ENCODE results near the gene MPZL3.

Gene MPZL3

GRCh38 chr11:118205606-118206378, 46.4 kb downstream of the MPZL3 start:
- H3K9me3 ChIP-seq (ENCODE audit: severe bottlenecking): no peaks in the 10 kb centered on the region
- H3K4me3 ChIP-seq (ENCODE audit: low read depth, low read length): no peak overlapping the region
- TF ChIP-seq, protein P1, sequence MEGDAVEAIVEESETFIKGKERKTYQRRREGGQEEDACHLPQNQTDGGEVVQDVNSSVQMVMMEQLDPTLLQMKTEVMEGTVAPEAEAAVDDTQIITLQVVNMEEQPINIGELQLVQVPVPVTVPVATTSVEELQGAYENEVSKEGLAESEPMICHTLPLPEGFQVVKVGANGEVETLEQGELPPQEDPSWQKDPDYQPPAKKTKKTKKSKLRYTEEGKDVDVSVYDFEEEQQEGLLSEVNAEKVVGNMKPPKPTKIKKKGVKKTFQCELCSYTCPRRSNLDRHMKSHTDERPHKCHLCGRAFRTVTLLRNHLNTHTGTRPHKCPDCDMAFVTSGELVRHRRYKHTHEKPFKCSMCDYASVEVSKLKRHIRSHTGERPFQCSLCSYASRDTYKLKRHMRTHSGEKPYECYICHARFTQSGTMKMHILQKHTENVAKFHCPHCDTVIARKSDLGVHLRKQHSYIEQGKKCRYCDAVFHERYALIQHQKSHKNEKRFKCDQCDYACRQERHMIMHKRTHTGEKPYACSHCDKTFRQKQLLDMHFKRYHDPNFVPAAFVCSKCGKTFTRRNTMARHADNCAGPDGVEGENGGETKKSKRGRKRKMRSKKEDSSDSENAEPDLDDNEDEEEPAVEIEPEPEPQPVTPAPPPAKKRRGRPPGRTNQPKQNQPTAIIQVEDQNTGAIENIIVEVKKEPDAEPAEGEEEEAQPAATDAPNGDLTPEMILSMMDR (IDR thresholded peaks at IDR 0.05; ENCODE audit: low read depth, low read length): no peak
- H3K27ac ChIP-seq: no peak overlapping the region
- no peaks in the 10 kb centered on the region for H3K27me3 ChIP-seq (ENCODE audit: insufficient read depth, low read depth, severe bottlenecking)
- DNase-seq: no peak
- H3K36me3 ChIP-seq: no peaks in the 10 kb centered on the region

GRCh38 chr11:118202599-118203422, 49.4 kb downstream of the MPZL3 start:
- Histone ChIP-seq H3K36me3 (no peaks in the 10 kb centered on the region), H3K27me3 (ENCODE audit: insufficient read depth, low read depth, severe bottlenecking) (no peaks in the 10 kb centered on the region), H3K9me3 (ENCODE audit: severe bottlenecking) (no peaks in the 10 kb centered on the region), H3K4me3 (ENCODE audit: low read depth, low read length) (no peak overlapping the region), H3K27ac (no peak overlapping the region)
- DNase-seq: no peak
- TF ChIP-seq, protein P1 (IDR thresholded peaks at IDR 0.05; ENCODE audit: low read depth, low read length): no peak

DNA sequence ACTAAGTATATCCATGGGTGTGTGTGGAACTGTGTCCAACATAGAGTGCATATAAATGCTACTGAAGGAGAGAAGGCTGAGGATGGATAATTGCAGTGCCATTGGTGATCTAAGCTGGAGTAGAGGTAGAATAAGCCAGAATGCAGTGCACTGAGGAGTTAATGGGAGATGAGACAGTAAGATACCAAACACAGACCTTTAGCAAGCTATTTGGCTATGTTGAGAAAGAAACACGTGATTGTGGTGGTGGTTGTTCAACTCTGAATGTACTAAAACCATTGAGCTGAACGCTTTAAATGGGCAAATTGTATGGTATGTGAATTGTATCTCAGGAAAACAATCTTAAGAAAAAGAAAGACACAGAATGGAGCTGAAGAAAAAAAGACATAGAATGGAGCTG, 50.2 kb downstream of the MPZL3 start:
- TF ChIP-seq, protein P1 (IDR thresholded peaks at IDR 0.05; ENCODE audit: low read depth, low read length): no peak
- Histone ChIP-seq H3K4me3 (ENCODE audit: low read depth, low read length) (no peak overlapping the region), H3K27ac (no peak overlapping the region), H3K27me3 (ENCODE audit: insufficient read depth, low read depth, severe bottlenecking) (no peaks in the 10 kb centered on the region), H3K9me3 (ENCODE audit: severe bottlenecking) (no peaks in the 10 kb centered on the region), H3K36me3 (no peaks in the 10 kb centered on the region)
- DNase-seq: no peak

GRCh38 chr11:118200901-118201680, 51.1 kb downstream of the MPZL3 start:
- Histone ChIP-seq H3K9me3 (ENCODE audit: severe bottlenecking) (no peaks in the 10 kb centered on the region), H3K36me3 (no peaks in the 10 kb centered on the region), H3K27me3 (ENCODE audit: insufficient read depth, low read depth, severe bottlenecking) (no peaks in the 10 kb centered on the region), H3K27ac (no peak overlapping the region), H3K4me3 (ENCODE audit: low read depth, low read length) (no peak overlapping the region)
- no peak for DNase-seq
- TF ChIP-seq, protein P1 (IDR thresholded peaks at IDR 0.05; ENCODE audit: low read depth, low read length): no peak

GRCh38 chr11:118200497-118200896, 51.7 kb downstream of the MPZL3 start:
- Histone ChIP-seq H3K9me3 (ENCODE audit: severe bottlenecking) (no peaks in the 10 kb centered on the region), H3K27me3 (ENCODE audit: insufficient read depth, low read depth, severe bottlenecking) (no peaks in the 10 kb centered on the region), H3K4me3 (ENCODE audit: low read depth, low read length) (no peak overlapping the region), H3K36me3 (no peaks in the 10 kb centered on the region), H3K27ac (no peak overlapping the region)
- DNase-seq: no peak
- TF ChIP-seq, protein P1 (IDR thresholded peaks at IDR 0.05; ENCODE audit: low read depth, low read length): no peak

All from WERI-Rb-1 (cell line).